Measurements from ENCODE around the gene TCF25. TPM values are rescaled to one million over a fixed set of nuclear protein-coding genes. Genes with fewer than 3 reads are reported as not detected.

TCF25 gene
- polyA plus RNA-seq, 1 experiment = 219 TPM

DNA sequence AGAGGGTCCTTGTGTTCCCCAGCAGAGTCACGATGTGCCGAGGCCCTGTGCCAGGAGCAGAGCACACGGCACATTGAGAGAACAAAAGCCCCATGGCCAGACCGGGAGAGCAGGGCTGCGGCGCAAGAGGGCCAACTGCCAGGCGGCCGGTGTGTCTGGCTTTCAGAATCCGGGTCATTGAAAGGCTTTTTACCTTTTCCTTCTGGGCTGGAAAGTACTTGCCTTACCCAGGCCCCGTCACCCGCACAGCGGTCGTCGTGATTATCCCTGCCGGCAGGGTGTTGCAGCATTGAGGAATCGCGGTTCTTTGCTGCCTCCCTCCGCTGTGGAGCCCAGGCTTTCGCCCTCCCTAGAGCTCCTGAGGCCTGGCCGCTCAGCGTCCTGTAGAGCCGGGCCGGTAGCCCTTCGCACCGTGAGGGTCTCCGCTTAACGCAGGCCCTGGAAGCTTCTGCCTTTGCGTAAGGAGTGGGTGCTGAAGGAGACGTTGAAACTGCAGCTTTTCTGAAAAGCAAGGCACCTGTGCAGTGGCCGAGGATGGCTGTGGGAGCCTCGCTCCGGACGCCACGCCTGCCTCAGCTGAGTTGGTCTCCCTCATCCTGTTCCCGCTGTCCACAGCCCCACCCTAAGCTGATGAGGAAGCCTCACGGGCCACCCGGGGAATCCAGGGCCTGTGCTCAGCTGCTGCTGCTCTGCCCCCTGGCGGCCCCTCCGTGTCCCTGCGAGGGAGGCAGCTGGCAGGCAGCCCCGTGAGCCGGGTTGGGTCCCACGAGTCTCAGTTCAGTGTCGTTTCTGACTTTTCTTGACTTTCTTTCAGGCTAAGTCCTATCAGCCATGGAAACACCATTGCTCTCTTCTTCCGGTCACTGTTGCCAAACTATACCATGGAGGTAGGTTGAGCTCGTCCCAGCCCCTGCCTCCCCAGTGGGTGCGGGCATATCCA, 36.7 kb downstream of the TCF25 start:
- TF ChIP-seq, protein P1, sequence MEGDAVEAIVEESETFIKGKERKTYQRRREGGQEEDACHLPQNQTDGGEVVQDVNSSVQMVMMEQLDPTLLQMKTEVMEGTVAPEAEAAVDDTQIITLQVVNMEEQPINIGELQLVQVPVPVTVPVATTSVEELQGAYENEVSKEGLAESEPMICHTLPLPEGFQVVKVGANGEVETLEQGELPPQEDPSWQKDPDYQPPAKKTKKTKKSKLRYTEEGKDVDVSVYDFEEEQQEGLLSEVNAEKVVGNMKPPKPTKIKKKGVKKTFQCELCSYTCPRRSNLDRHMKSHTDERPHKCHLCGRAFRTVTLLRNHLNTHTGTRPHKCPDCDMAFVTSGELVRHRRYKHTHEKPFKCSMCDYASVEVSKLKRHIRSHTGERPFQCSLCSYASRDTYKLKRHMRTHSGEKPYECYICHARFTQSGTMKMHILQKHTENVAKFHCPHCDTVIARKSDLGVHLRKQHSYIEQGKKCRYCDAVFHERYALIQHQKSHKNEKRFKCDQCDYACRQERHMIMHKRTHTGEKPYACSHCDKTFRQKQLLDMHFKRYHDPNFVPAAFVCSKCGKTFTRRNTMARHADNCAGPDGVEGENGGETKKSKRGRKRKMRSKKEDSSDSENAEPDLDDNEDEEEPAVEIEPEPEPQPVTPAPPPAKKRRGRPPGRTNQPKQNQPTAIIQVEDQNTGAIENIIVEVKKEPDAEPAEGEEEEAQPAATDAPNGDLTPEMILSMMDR (IDR thresholded peaks at IDR 0.05; ENCODE audit: insufficient read depth, low read depth, low read length) = peak; percentile 98
- ChIA-PET CTCF (interaction anchor here (0.6 to 6.6 kb wide), 17 partner anchors 9 to 204 kb away, joined by 3 to 48 read pairs (median 3); partner anchors contain the start of genes DBNDD1, DEF8, MC1R and TUBB3), POLR2A (no interaction called here)
- no peaks in the 10 kb centered on the region for H3K27me3 ChIP-seq (ENCODE audit: control insufficient read depth, insufficient read depth, low read length)
- peaks cover 38% of the 10 kb centered on the region for H3K36me3 ChIP-seq (ENCODE audit: control insufficient read depth, insufficient read depth, low read length)
- H3K4me3 ChIP-seq (ENCODE audit: low read depth, low read length) = no peak overlapping the region
- DNase-seq (ENCODE audit: low read depth) = no peak

DNA sequence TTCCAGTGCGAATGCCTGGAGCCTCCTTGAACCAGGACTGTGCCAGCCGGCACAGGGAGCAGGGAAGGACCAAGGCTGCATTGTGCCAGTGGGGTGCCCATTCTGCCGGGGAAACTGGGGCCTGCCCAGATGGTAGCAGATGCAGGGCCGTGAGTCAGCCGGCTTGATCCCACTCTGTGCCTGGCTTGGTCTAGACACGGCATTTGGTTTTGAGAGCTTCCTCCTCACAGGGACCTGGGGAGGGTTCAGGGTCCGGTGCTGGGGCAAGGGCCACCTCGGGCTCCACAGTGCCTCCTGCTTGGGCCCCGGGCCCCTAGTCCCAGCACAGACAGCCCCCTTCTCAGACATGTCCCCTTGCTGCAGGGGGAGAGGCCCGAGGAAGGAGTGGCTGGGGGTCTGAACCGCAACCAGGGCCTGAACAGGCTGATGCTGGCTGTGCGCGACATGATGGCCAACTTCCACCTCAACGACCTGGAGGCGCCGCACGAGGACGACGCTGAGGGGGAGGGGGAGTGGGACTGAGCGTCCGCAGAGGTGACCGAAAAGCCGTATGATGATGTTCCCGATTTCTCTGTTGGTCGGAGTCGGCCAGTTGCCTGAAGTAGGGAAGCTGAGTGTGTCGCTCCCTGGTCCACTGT, 37.4 kb downstream of the TCF25 start:
- ChIA-PET CTCF (interaction anchor here (0.6 to 6.6 kb wide), 15 partner anchors 8 to 205 kb away, joined by 3 to 48 read pairs (median 3); partner anchors contain the start of genes DBNDD1, DEF8, MC1R and TUBB3), POLR2A (no interaction called here)
- Histone ChIP-seq H3K27me3 (ENCODE audit: control insufficient read depth, insufficient read depth, low read length) (no peaks in the 10 kb centered on the region), H3K4me3 (ENCODE audit: low read depth, low read length) (no peak overlapping the region), H3K36me3 (ENCODE audit: control insufficient read depth, insufficient read depth, low read length) (peaks cover 30% of the 10 kb centered on the region)
- TF ChIP-seq, protein P1 (IDR thresholded peaks at IDR 0.05; ENCODE audit: insufficient read depth, low read depth, low read length) = no peak
- no peak for DNase-seq (ENCODE audit: low read depth)

DNA sequence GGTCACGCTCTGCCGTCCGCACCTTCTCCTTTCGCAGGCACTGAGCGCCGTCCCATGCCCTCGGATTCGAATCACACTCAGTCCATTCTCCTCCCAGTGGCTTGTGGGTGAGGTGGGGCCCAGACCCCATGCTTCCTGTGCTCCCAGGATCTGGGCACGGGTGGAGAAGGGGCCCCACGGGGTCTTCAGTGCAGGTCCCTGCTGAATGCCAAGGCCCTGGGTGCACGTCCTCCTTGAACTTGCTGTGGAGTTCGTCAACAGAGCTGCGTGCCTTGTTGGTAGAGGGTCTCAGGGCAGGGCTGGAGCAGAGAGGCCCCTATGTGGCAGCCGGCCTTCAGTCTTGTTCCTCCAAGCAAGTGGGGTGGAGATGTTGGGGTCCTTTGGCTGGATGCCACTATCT, 38.0 kb downstream of the TCF25 start:
- CTCF ChIA-PET = interaction anchor here (1.0 to 6.6 kb wide), 3 partner anchors 11 to 18 kb away, joined by 3 to 48 read pairs (median 9); partner anchors contain the start of gene TUBB3
- POLR2A ChIA-PET = no interaction called here
- no peak for DNase-seq (ENCODE audit: low read depth)
- Histone ChIP-seq H3K36me3 (ENCODE audit: control insufficient read depth, insufficient read depth, low read length) (peaks cover 29% of the 10 kb centered on the region), H3K4me3 (ENCODE audit: low read depth, low read length) (no peak overlapping the region), H3K27me3 (ENCODE audit: control insufficient read depth, insufficient read depth, low read length) (no peaks in the 10 kb centered on the region)
- TF ChIP-seq, protein P1 (IDR thresholded peaks at IDR 0.05; ENCODE audit: insufficient read depth, low read depth, low read length) = no peak

DNA sequence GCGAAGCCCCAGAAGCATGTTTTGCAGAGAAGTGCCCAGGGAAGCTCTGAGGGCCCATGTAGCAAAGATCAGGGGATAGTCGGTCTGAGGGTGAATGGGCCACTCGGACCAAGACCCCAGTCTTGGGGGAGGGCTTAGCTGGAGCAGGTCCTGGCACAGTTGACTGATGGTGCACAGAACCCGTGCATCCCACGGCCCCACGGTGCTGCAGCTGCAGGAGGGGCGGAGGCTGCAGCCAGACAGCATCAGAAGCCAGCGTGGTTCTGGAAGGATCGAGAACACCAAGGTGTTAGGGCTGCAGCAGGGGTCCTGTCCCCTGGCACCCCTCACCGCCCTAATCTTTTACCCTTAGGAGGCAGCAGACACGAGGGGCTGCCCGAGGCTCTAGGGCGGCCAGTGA, 38.8 kb downstream of the TCF25 start:
- no peak for DNase-seq (ENCODE audit: low read depth)
- ChIA-PET CTCF (interaction anchor here (6.6 kb wide), 1 partner anchor 11 kb away, joined by 48 read pairs; the partner anchor contains the start of gene TUBB3), POLR2A (no interaction called here)
- Histone ChIP-seq H3K36me3 (ENCODE audit: control insufficient read depth, insufficient read depth, low read length) (peaks cover 24% of the 10 kb centered on the region), H3K27me3 (ENCODE audit: control insufficient read depth, insufficient read depth, low read length) (no peaks in the 10 kb centered on the region), H3K4me3 (ENCODE audit: low read depth, low read length) (no peak overlapping the region)
- TF ChIP-seq, protein P1 (IDR thresholded peaks at IDR 0.05; ENCODE audit: insufficient read depth, low read depth, low read length) = no peak

DNA sequence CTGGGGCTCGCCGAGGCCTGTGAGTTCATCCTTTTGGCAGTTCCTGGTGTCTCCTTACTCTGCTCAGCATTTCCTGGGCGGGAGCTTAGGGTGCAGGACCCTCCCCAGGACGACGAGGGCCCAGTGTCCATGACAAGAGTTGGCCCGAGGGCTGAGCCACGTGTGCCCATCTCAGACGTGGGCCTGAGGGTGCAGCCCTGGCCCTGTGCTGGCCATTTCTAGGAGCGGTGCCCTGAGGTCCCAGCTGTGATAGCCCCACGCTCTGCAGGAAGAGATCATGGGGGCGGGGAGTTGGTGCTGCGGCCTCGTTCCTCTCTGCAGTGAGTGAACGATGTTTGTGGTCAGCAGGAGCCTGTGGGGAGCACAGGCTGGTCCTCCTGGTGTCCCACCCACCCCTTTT, 39.2 kb downstream of the TCF25 start:
- Histone ChIP-seq H3K27me3 (ENCODE audit: control insufficient read depth, insufficient read depth, low read length) (no peaks in the 10 kb centered on the region), H3K4me3 (ENCODE audit: low read depth, low read length) (no peak overlapping the region), H3K36me3 (ENCODE audit: control insufficient read depth, insufficient read depth, low read length) (peaks cover 24% of the 10 kb centered on the region)
- TF ChIP-seq, protein P1 (IDR thresholded peaks at IDR 0.05; ENCODE audit: insufficient read depth, low read depth, low read length) = no peak
- no peak for DNase-seq (ENCODE audit: low read depth)
- ChIA-PET CTCF (interaction anchor here (1.0 to 6.6 kb wide), 2 partner anchors 10 to 212 kb away, joined by 4 to 48 read pairs; partner anchors contain the start of gene TUBB3), POLR2A (no interaction called here)
